Neuronal stem cell (in vitro differentiated cells): ENCODE results near the gene CCDC180.
A peak's percentile ranks its signal among the peaks of the same experiment; 100 is the strongest.

Source experiments
- DNase-seq: peaks from one replicate; pipeline ENCODE4 v3.0.0-alpha.2; 2013; ENCODE audit warnings: low spot score
- H2AFZ ChIP-seq: one replicate; pipeline ENCODE4 v1.6.1; 2013; ENCODE audit warnings: mild to moderate bottlenecking, low read length, inconsistent platforms
- H2AK5ac ChIP-seq: 2 replicates; pipeline ENCODE4 v1.6.1; 2013; ENCODE audit warnings: low read depth, mild to moderate bottlenecking, inconsistent platforms, low read length, moderate library complexity, mixed read lengths
- H2BK120ac ChIP-seq: 2 replicates; pipeline ENCODE4 v1.6.1; 2013; ENCODE audit warnings: low read depth, mild to moderate bottlenecking, inconsistent platforms, low read length, moderate library complexity, mixed read lengths
- H2BK12ac ChIP-seq: one replicate; pipeline ENCODE4 v1.6.1; 2013; ENCODE audit warnings: low read length, inconsistent platforms
- H2BK15ac ChIP-seq: 2 replicates; pipeline ENCODE4 v1.6.1; 2013; ENCODE audit warnings: mild to moderate bottlenecking, low read length, inconsistent platforms, mixed read lengths
- H2BK5ac ChIP-seq: one replicate; pipeline ENCODE4 v1.6.1; 2013; ENCODE audit warnings: inconsistent platforms, mild to moderate bottlenecking, low read length, moderate library complexity
- H3K14ac ChIP-seq: one replicate; pipeline ENCODE4 v1.6.1; 2013; ENCODE audit warnings: low read length, inconsistent platforms
- H3K18ac ChIP-seq: 2 replicates; pipeline ENCODE4 v1.6.1; 2013; ENCODE audit warnings: low read length, inconsistent platforms
- H3K23ac ChIP-seq: 2 replicates; pipeline ENCODE4 v1.6.1; 2013; ENCODE audit warnings: low read depth, mild to moderate bottlenecking, mixed read lengths, low read length, inconsistent platforms; ENCODE audit not compliant: poor library complexity
- H3K27ac ChIP-seq: replicated peaks from 3 replicates; pipeline ENCODE4 v1.5.1; 2013; ENCODE audit warnings: low read length, inconsistent platforms
- H3K27me3 ChIP-seq, 3 experiments: 2 replicates each; pipeline ENCODE4 v1.6.1; 2013; ENCODE audit warnings: low read length in 3 of 3, mild to moderate bottlenecking in 2 of 3, inconsistent platforms in 1 of 3, low read depth in 1 of 3, mixed read lengths in 1 of 3, moderate library complexity in 1 of 3; ENCODE audit not compliant: control insufficient read depth in 3 of 3, insufficient read depth in 3 of 3
- H3K36me3 ChIP-seq, 2 donors: replicated peaks in 1 of 2; 2 replicates each; pipeline ENCODE4 v1.6.1; 2013; ENCODE audit warnings: low read length in 2 of 2; ENCODE audit not compliant: control insufficient read depth in 2 of 2, insufficient read depth in 2 of 2
- H3K4ac ChIP-seq: 2 replicates; pipeline ENCODE4 v1.6.1; 2013; ENCODE audit warnings: inconsistent platforms, mild to moderate bottlenecking, low read length, moderate library complexity
- H3K4me1 ChIP-seq, 2 donors: 1 replicate in 1 of 2; 2 replicates in 1 of 2; pipeline ENCODE4 v1.6.1; 2013; ENCODE audit warnings: low read length in 2 of 2, low read depth in 1 of 2; ENCODE audit not compliant: control insufficient read depth in 2 of 2, insufficient read depth in 1 of 2
- H3K4me2 ChIP-seq: one replicate; pipeline ENCODE4 v1.6.1; 2013; ENCODE audit warnings: mild to moderate bottlenecking, low read length, inconsistent platforms; ENCODE audit not compliant: insufficient read depth, poor library complexity, severe bottlenecking
- H3K4me3 ChIP-seq, 2 donors: 2 replicates each; pipeline ENCODE4 v1.5.1; 2013; ENCODE audit warnings: low read length in 2 of 2, mild to moderate bottlenecking in 2 of 2, inconsistent platforms in 1 of 2, moderate library complexity in 1 of 2
- H3K79me1 ChIP-seq: one replicate; pipeline ENCODE4 v1.6.1; 2013; ENCODE audit warnings: low read depth, mild to moderate bottlenecking, inconsistent platforms, low read length, moderate library complexity
- H3K9ac ChIP-seq: one replicate; pipeline ENCODE4 v1.6.1; 2013; ENCODE audit warnings: mild to moderate bottlenecking, low read depth, low read length, inconsistent platforms; ENCODE audit not compliant: poor library complexity
- H3K9me3 ChIP-seq, 2 donors: replicated peaks in 1 of 2; 2 replicates each; pipeline versions ENCODE3 to v1.6.1; 2013; ENCODE audit warnings: low read length in 2 of 2, mild to moderate bottlenecking in 2 of 2, inconsistent platforms in 1 of 2, low read depth in 1 of 2, mixed read lengths in 1 of 2, moderate library complexity in 1 of 2; ENCODE audit not compliant: control insufficient read depth in 2 of 2, insufficient read depth in 1 of 2
- H4K8ac ChIP-seq: one replicate; pipeline ENCODE4 v1.6.1; 2013; ENCODE audit warnings: low read depth, mild to moderate bottlenecking, inconsistent platforms, low read length, moderate library complexity
- H4K91ac ChIP-seq: one replicate; pipeline ENCODE4 v1.6.1; 2013; ENCODE audit warnings: low read length, low read depth, mild to moderate bottlenecking, inconsistent platforms; ENCODE audit not compliant: poor library complexity
- WGBS, 2 donors: extraction: QIAGEN DNeasy Blood & Tissue Kit; methylation state at CpG; one replicate each; pipeline ENCODE4 v1.1.7; 2013; ENCODE audit warnings: missing lambda C conversion rate in 2 of 2, mixed read lengths in 1 of 2; ENCODE audit not compliant: insufficient read length in 2 of 2, insufficient replicate concordance in 1 of 2; ENCODE audit errors: extremely low coverage in 2 of 2; 5-methylcytosine and 5-hydroxymethylcytosine counted together

CCDC180 gene

GRCh38 chr9:97316904-97317303, 9.4 kb downstream of the CCDC180 start:
- Histone ChIP-seq H3K9me3 (no peaks in the 10 kb centered on the region), H3K18ac (no peak overlapping the region), H2BK12ac (no peak overlapping the region), H2BK15ac (no peak overlapping the region), H2AFZ (no peak overlapping the region), H3K23ac (no peak overlapping the region), H4K8ac (no peak overlapping the region), H4K91ac (no peak overlapping the region), H3K4me3 (no peak overlapping the region), H2AK5ac (no peak overlapping the region), H3K14ac (no peak overlapping the region), H3K4ac (no peak overlapping the region), H3K27ac (no peak overlapping the region), H3K36me3 (peaks cover 20 to 44% of the 10 kb centered on the region in 2 donors), H3K27me3 (no peaks in the 10 kb centered on the region), H3K4me2 (no peak overlapping the region), H2BK5ac (no peak overlapping the region), H2BK120ac (no peak overlapping the region), H3K79me1 (no peaks in the 10 kb centered on the region), H3K4me1 (peaks cover 2 to 4% of the 10 kb centered on the region in 2 donors), H3K9ac (peak overlapping the region; percentile 24)
- no peak for DNase-seq
- WGBS, 2 donors = no CpG with 5 or more reads among the region's 7 CpGs

GRCh38 chr9:97318433-97318832, 11.0 kb downstream of the CCDC180 start:
- Histone ChIP-seq H3K79me1 (no peaks in the 10 kb centered on the region), H3K4me1 (peaks cover 2 to 4% of the 10 kb centered on the region in 2 donors), H4K8ac (no peak overlapping the region), H3K9me3 (no peaks in the 10 kb centered on the region), H2BK120ac (no peak overlapping the region), H3K4me2 (no peak overlapping the region), H2BK15ac (no peak overlapping the region), H2AK5ac (no peak overlapping the region), H3K9ac (no peak overlapping the region), H2BK5ac (no peak overlapping the region), H3K27me3 (no peaks in the 10 kb centered on the region), H3K4ac (no peak overlapping the region), H4K91ac (no peak overlapping the region), H3K4me3 (no peak overlapping the region), H3K14ac (no peak overlapping the region), H2AFZ (no peak overlapping the region), H3K27ac (no peak overlapping the region), H3K23ac (no peak overlapping the region), H3K36me3 (peaks cover 20 to 41% of the 10 kb centered on the region in 2 donors), H2BK12ac (no peak overlapping the region), H3K18ac (no peak overlapping the region)
- no CpG with 5 or more reads among the region's 6 CpGs for WGBS, 2 donors
- no peak for DNase-seq

GRCh38 chr9:97319395-97319794, 11.9 kb downstream of the CCDC180 start:
- H2AFZ ChIP-seq = no peak overlapping the region
- DNase-seq = no peak
- no peak overlapping the region for H3K4me2 ChIP-seq
- no peak overlapping the region for H2AK5ac ChIP-seq
- H4K91ac ChIP-seq = no peak overlapping the region
- no peak overlapping the region for H3K14ac ChIP-seq
- no peak overlapping the region for H3K18ac ChIP-seq
- H4K8ac ChIP-seq = no peak overlapping the region
- no peaks in the 10 kb centered on the region for H3K79me1 ChIP-seq
- H2BK15ac ChIP-seq = no peak overlapping the region
- peaks cover 13 to 33% of the 10 kb centered on the region in 2 donors for H3K36me3 ChIP-seq
- no peak overlapping the region for H3K4ac ChIP-seq
- H3K4me3 ChIP-seq = no peak overlapping the region
- H3K27me3 ChIP-seq = no peaks in the 10 kb centered on the region
- WGBS, 2 donors = no CpG with 5 or more reads among the region's 2 CpGs
- H3K27ac ChIP-seq = no peak overlapping the region
- H3K4me1 ChIP-seq = peaks cover 2 to 4% of the 10 kb centered on the region in 2 donors
- H2BK5ac ChIP-seq = no peak overlapping the region
- no peak overlapping the region for H3K23ac ChIP-seq
- H2BK120ac ChIP-seq = no peak overlapping the region
- no peak overlapping the region for H2BK12ac ChIP-seq
- no peaks in the 10 kb centered on the region for H3K9me3 ChIP-seq
- no peak overlapping the region for H3K9ac ChIP-seq

- Histone ChIP-seq H3K27ac (no peak overlapping the region), H3K4me3 (no peak overlapping the region), H2BK120ac (no peak overlapping the region), H3K4ac (no peak overlapping the region), H2BK12ac (no peak overlapping the region), H4K91ac (no peak overlapping the region), H3K4me2 (no peak overlapping the region), H3K23ac (no peak overlapping the region), H3K14ac (no peak overlapping the region), H2BK5ac (no peak overlapping the region), H4K8ac (no peak overlapping the region), H3K27me3 (no peaks in the 10 kb centered on the region), H3K79me1 (no peaks in the 10 kb centered on the region), H3K9me3 (no peaks in the 10 kb centered on the region), H2AK5ac (no peak overlapping the region), H2AFZ (no peak overlapping the region), H3K18ac (no peak overlapping the region), H3K9ac (no peak overlapping the region), H3K36me3 (peaks cover 11 to 26% of the 10 kb centered on the region in 2 donors), H2BK15ac (no peak overlapping the region), H3K4me1 (peaks cover 2 to 4% of the 10 kb centered on the region in 2 donors)
- DNase-seq = no peak
- WGBS, 2 donors = no CpG with 5 or more reads among the region's 5 CpGs
These were observed 12.7 kb downstream of the CCDC180 start for GRCh38 chr9:97320080-97320642.
